CD14-positive monocyte (primary cell): ENCODE data around the gene SSTR4. TPM values are rescaled to one million over a fixed set of nuclear protein-coding genes. Genes with fewer than 3 reads are reported as not detected.
A peak's percentile ranks its signal among the peaks of the same experiment; 100 is the strongest.

ENCODE experiments used
- DNase-seq, 3 donors: peaks; one replicate each; pipeline ENCODE4 v3.0.0-alpha.2; 2011 to 2022
- H2AFZ ChIP-seq: 2 replicates; pipeline ENCODE4 v1.6.0; 2012; ENCODE audit warnings: mild to moderate bottlenecking, low read depth, low read length, inconsistent platforms; ENCODE audit not compliant: insufficient read depth, poor library complexity, severe bottlenecking
- H3K27ac ChIP-seq, 2 donors: 1 replicate in 1 of 2; 2 replicates in 1 of 2; pipeline ENCODE4 v1.5.1; 2012 to 2013; ENCODE audit warnings: low read length in 2 of 2, control low read depth in 1 of 2, inconsistent platforms in 1 of 2, low read depth in 1 of 2, mild to moderate bottlenecking in 1 of 2
- H3K27me3 ChIP-seq, 2 donors: one replicate each; pipeline versions ENCODE4 v1.6.0 to v1.6.1; 2011 to 2013; ENCODE audit warnings: low read length in 2 of 2; ENCODE audit not compliant: control insufficient read depth in 2 of 2, insufficient read depth in 2 of 2
- H3K36me3 ChIP-seq, 2 donors: replicated peaks in 1 of 2; 1 replicate in 1 of 2; 2 replicates in 1 of 2; pipeline versions ENCODE4 v1.5.1 to v1.6.1; 2012 to 2013; ENCODE audit warnings: low read length in 2 of 2, control low read depth in 1 of 2, inconsistent platforms in 1 of 2, mild to moderate bottlenecking in 1 of 2; ENCODE audit not compliant: insufficient read depth in 2 of 2, control insufficient read depth in 1 of 2
- H3K4me1 ChIP-seq, 2 donors: 1 replicate in 1 of 2; 2 replicates in 1 of 2; pipeline versions ENCODE4 v1.5.1 to v1.6.1; 2012 to 2013; ENCODE audit warnings: low read length in 2 of 2, control low read depth in 1 of 2, inconsistent platforms in 1 of 2, mild to moderate bottlenecking in 1 of 2, moderate library complexity in 1 of 2; ENCODE audit not compliant: insufficient read depth in 2 of 2, control insufficient read depth in 1 of 2
- H3K4me2 ChIP-seq: replicated peaks from 2 replicates; pipeline ENCODE3; 2012; ENCODE audit warnings: low read length, moderate library complexity, mild to moderate bottlenecking; ENCODE audit not compliant: poor library complexity, severe bottlenecking; ENCODE audit errors: extremely low read depth
- H3K4me3 ChIP-seq, 3 experiments: fragments of 200-600 bp in 1 of 3; sonication (generic) in 1 of 3; replicated peaks in 1 of 3; 1 replicate in 2 of 3; 2 replicates in 1 of 3; pipeline ENCODE4 v1.5.1; 2011 to 2013; ENCODE audit warnings: low read length in 3 of 3, mild to moderate bottlenecking in 3 of 3, control low read depth in 2 of 3, low read depth in 2 of 3, inconsistent platforms in 1 of 3, moderate library complexity in 1 of 3
- H3K79me2 ChIP-seq: 2 replicates; pipeline ENCODE4 v1.6.0; 2012; ENCODE audit warnings: mild to moderate bottlenecking, control low read depth, inconsistent platforms, low read length, moderate library complexity; ENCODE audit not compliant: insufficient read depth
- H3K9ac ChIP-seq: 2 replicates; pipeline ENCODE4 v1.6.0; 2017; ENCODE audit warnings: low read length, mild to moderate bottlenecking; ENCODE audit not compliant: insufficient read depth, poor library complexity, severe bottlenecking
- H3K9me3 ChIP-seq, 2 donors: replicated peaks in 1 of 2; 1 replicate in 1 of 2; 2 replicates in 1 of 2; pipeline versions ENCODE4 v1.5.1 to v1.6.1; 2012 to 2013; ENCODE audit warnings: low read length in 2 of 2, control low read depth in 1 of 2; ENCODE audit not compliant: control insufficient read depth in 1 of 2, insufficient read depth in 1 of 2
- H4K20me1 ChIP-seq: 2 replicates; pipeline ENCODE4 v1.6.0; 2012; ENCODE audit warnings: mild to moderate bottlenecking, low read length, control low read depth, moderate library complexity; ENCODE audit not compliant: insufficient read depth
- H3K27ac Mint-ChIP-seq, 7 donors: one replicate each; pipeline ENCODE4 v1.8.0; 2020; ENCODE audit warnings: mild to moderate bottlenecking in 7 of 7, mixed read lengths in 7 of 7, moderate library complexity in 6 of 7, inconsistent platforms in 2 of 7
- H3K27me3 Mint-ChIP-seq, 3 donors: one replicate each; pipeline ENCODE4 v1.8.0; 2021 to 2022; ENCODE audit warnings: low read depth in 3 of 3, mild to moderate bottlenecking in 3 of 3, mixed read lengths in 3 of 3, moderate library complexity in 3 of 3, inconsistent platforms in 1 of 3
- H3K36me3 Mint-ChIP-seq, 2 donors: one replicate each; pipeline ENCODE4 v1.8.0; 2020; ENCODE audit warnings: mixed read lengths in 2 of 2, inconsistent platforms in 1 of 2, mild to moderate bottlenecking in 1 of 2
- H3K4me1 Mint-ChIP-seq: one replicate; pipeline ENCODE4 v1.8.0; 2020; ENCODE audit warnings: mild to moderate bottlenecking, mixed read lengths
- H3K4me3 Mint-ChIP-seq, 2 donors: one replicate each; pipeline ENCODE4 v1.8.0; 2020; ENCODE audit warnings: mild to moderate bottlenecking in 2 of 2, mixed read lengths in 2 of 2, moderate library complexity in 1 of 2
- H3K9me3 Mint-ChIP-seq, 7 donors: one replicate each; pipeline ENCODE4 v1.8.0; 2020 to 2022; ENCODE audit warnings: mixed read lengths in 7 of 7, mild to moderate bottlenecking in 6 of 7, moderate library complexity in 6 of 7, inconsistent platforms in 2 of 7
- WGBS: methylation state at CpG from one replicate; pipeline ENCODE4 v1.1.5; 2013; ENCODE audit warnings: missing lambda C conversion rate; ENCODE audit not compliant: insufficient coverage; 5-methylcytosine and 5-hydroxymethylcytosine counted together
- intact Hi-C, 2 donors: fragments of 100-400 bp; cut with micrococcal nuclease; formaldehyde crosslinking; loops; one replicate each; pipeline versions ENCODE4 v1.15.0 to v1.15.1; 2023
- polyA plus RNA-seq, 3 donors: library from polyadenylated mRNA; depleted of rRNA in 1 of 3; unstranded in 2 of 3; stranded (reverse) in 1 of 3; fragments of 300-500 nt in 2 of 3; fragments of >200 nt in 1 of 3; fragmentation: Illumina TruSeq in 2 of 3; gene quantifications; 1 replicate in 2 of 3; 2 replicates in 1 of 3; pipeline ENCODE4 v1.2.3, GENCODE V29; 2012 to 2021
- TF ChIP-seq, protein P1 (sequence below): fragments of 200-600 bp; IDR thresholded peaks from one replicate; pipeline ENCODE4 v1.8.0; 2022; ENCODE audit warnings: antibody characterized with exemption, mild to moderate bottlenecking

The SSTR4 gene
- polyA plus RNA-seq, 3 donors = not detected

DNA sequence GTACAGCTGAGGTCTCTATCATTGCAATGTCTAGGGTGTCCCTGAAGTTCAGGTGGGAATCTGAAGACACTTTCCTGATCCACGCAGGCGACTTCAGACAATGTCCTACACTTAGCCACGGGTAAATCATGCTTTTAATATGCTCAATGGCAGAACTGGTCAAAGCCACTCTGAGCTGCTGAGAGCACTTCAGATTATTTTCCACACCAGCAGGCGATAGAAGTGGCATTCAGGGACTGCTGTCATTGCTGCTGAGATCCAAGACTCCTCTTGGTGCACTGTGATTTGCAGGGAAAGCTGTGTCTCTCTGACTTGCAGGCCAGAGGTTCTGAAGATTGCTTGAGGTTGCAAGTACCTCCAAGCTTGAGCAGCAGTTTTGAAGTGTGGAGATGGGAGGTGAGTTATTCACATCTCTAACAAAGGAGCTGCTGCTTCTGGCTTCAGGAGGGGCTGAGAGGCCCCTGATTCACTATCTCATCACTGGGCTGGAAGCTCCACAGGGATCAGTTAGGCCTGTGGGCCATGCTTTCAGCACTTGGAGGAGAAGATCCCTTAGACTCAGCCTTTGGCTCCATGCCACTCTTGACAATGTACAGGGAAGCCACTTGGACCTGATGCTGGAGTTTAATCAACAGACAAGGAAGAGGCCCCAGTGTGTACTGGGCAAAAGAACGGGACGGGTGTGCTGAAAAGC is 2.9 kb upstream of the SSTR4 start:
- peaks cover 44% of the 10 kb centered on the region for H3K4me1 Mint-ChIP-seq
- H3K27me3 ChIP-seq = peaks cover 10 to 30% of the 10 kb centered on the region in 2 donors
- H3K27ac Mint-ChIP-seq = no peak overlapping the region
- H4K20me1 ChIP-seq = no peaks in the 10 kb centered on the region
- DNase-seq = no peak
- no peak overlapping the region for H3K9ac ChIP-seq
- intact Hi-C loops = loop anchor here in 1 of 2 donors (5.0 kb wide), 1 partner anchor 300 kb away; no protein-coding TSS in a partner anchor
- no peaks in the 10 kb centered on the region for H3K79me2 ChIP-seq
- H3K9me3 ChIP-seq = no peaks in the 10 kb centered on the region
- H3K9me3 Mint-ChIP-seq = peaks cover 3 to 9% (median 6%) of the 10 kb centered on the region in 7 donors
- 72% methylated on average over 6 of the region's 6 CpGs for WGBS
- H3K27me3 Mint-ChIP-seq = peaks cover 29 to 39% (median 29%) of the 10 kb centered on the region in 3 donors
- TF ChIP-seq, protein P1, sequence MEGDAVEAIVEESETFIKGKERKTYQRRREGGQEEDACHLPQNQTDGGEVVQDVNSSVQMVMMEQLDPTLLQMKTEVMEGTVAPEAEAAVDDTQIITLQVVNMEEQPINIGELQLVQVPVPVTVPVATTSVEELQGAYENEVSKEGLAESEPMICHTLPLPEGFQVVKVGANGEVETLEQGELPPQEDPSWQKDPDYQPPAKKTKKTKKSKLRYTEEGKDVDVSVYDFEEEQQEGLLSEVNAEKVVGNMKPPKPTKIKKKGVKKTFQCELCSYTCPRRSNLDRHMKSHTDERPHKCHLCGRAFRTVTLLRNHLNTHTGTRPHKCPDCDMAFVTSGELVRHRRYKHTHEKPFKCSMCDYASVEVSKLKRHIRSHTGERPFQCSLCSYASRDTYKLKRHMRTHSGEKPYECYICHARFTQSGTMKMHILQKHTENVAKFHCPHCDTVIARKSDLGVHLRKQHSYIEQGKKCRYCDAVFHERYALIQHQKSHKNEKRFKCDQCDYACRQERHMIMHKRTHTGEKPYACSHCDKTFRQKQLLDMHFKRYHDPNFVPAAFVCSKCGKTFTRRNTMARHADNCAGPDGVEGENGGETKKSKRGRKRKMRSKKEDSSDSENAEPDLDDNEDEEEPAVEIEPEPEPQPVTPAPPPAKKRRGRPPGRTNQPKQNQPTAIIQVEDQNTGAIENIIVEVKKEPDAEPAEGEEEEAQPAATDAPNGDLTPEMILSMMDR = no peak
- H3K4me1 ChIP-seq = peaks cover 23 to 44% of the 10 kb centered on the region in 2 donors
- H3K4me3 Mint-ChIP-seq = no peak overlapping the region
- peaks cover 0 to 5% of the 10 kb centered on the region in 2 donors for H3K36me3 Mint-ChIP-seq
- H3K4me3 ChIP-seq = no peak overlapping the region
- H3K4me2 ChIP-seq = no peak overlapping the region
- H3K27ac ChIP-seq = no peak overlapping the region
- peak overlapping the region; percentile 33 for H2AFZ ChIP-seq
- no peaks in the 10 kb centered on the region for H3K36me3 ChIP-seq

- Histone ChIP-seq H3K9ac (no peak overlapping the region), H3K27ac (no peak overlapping the region), H3K9me3 (no peaks in the 10 kb centered on the region), H3K4me3 (no peak overlapping the region), H3K4me1 (peaks cover 18 to 39% of the 10 kb centered on the region in 2 donors), H3K4me2 (no peak overlapping the region), H3K36me3 (no peaks in the 10 kb centered on the region), H3K27me3 (peaks cover 15 to 35% of the 10 kb centered on the region in 2 donors), H3K79me2 (no peaks in the 10 kb centered on the region), H2AFZ (peak overlapping the region; percentile 33), H4K20me1 (no peaks in the 10 kb centered on the region)
- TF ChIP-seq, protein P1 = no peak
- Mint-ChIP-seq H3K9me3 (peaks cover 3 to 9% (median 6%) of the 10 kb centered on the region in 7 donors), H3K4me3 (peak overlapping the region in 1 of 2 donors; percentile 48), H3K27ac (no peak overlapping the region), H3K27me3 (peaks cover 31 to 44% (median 34%) of the 10 kb centered on the region in 3 donors), H3K36me3 (peaks cover 0 to 5% of the 10 kb centered on the region in 2 donors), H3K4me1 (peaks cover 39% of the 10 kb centered on the region)
- intact Hi-C loops = loop anchor here in 1 of 2 donors (5.0 kb wide), 1 partner anchor 300 kb away; no protein-coding TSS in a partner anchor
- DNase-seq = no peak
- 0% methylated on average over 4 of the region's 5 CpGs for WGBS
These were observed 2.4 kb upstream of the SSTR4 start for GRCh38 chr20:23032750-23033078.
